Prostate gland (tissue), 2 donors: Measurements from ENCODE around the gene CHSY1.

Experiments used
- CTCF ChIP-seq, 4 experiments: fragments of 200-600 bp in 2 of 4; fragments of 450-650 bp in 2 of 4; sonication (generic) in 2 of 4; IDR thresholded peaks; 1 replicate in 3 of 4; 2 replicates in 1 of 4; pipeline ENCODE4 v1.5.1; 2016 to 2019; ENCODE audit warnings: antibody characterized with exemption in 4 of 4, mild to moderate bottlenecking in 2 of 4, moderate library complexity in 2 of 4
- POLR2A ChIP-seq: fragments of 450-650 bp; IDR thresholded peaks from one replicate; pipeline ENCODE4 v1.6.1; 2016; ENCODE audit warnings: antibody characterized with exemption, mild to moderate bottlenecking
- POLR2AphosphoS5 ChIP-seq: sonication (generic); formaldehyde crosslinking; IDR thresholded peaks from one replicate; pipeline ENCODE4 v1.6.1; 2017; ENCODE audit warnings: antibody characterized with exemption

- TF ChIP-seq CTCF (IDR thresholded peaks at IDR 0.05) (no peak), POLR2AphosphoS5 (no peak), POLR2A (no peak)
These were observed 3.9 kb upstream of the CHSY1 start for GRCh38 chr15:101255615-101256241.
